Fibroblast of gingiva (primary cell): ENCODE results near the gene ITSN1.
"Not testable (repeated sequence)": the region's sequence is repeated elsewhere in the genome, so short reads cannot be mapped to it uniquely, and the experiment has no call there.

ENCODE experiments used
- DNase-seq: peaks from one replicate; pipeline ENCODE4 v3.0.0-alpha.2; 2011; ENCODE audit warnings: low read depth

ITSN1 gene

DNA sequence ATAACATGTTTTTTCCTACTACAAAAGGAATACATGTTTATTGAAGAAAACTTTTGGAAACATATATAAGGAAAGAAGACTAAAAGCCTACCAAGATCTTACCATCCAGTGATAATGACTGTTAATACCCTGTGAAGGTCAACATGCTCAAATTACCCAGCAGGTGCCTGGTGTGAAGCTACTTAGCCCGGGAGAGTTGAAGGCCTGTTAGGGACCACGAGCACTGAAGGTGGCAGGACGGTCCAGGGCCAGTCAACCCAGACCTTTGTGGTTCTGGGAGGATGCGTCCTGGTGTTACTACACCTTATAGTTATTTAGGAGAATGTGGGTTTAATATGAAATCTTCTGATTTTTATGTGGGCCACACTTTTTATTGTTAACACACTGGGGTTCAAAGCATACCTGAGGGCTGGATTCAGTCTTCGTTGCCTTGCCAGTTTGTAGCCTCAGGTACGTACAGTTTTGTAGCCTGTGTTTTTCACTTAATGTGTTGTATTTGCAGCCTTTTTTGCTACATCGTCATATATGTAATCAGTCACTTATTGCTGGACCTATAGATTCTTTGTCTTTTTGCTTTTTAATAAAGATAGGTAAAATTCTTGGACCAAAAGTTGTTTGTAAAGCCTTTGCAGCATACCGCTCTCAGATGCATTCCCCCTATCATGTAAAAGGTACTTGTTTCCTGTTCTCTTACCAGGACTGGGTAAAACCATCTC is 9.8 kb downstream of the ITSN1 start:
- DNase-seq = no peak

DNA sequence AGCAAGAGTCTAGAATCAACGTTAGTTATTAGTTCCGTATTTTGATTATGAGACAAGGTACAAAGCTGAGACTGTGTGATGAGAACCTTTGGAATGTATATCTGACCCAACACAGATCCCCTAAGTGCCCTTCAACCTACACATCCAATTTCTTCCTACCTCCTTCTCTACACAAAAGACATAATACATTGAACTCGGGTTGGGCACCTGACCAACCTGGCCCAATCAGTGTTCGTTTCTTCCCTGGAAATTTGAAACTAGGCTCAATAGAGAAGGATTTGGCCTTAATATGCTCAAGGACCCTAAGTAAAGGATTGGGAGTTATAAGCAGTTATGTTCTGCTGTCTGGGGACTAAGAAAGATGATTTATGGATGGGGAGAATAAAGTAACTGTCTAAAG is 12.1 kb downstream of the ITSN1 start:
- no peak for DNase-seq

DNA sequence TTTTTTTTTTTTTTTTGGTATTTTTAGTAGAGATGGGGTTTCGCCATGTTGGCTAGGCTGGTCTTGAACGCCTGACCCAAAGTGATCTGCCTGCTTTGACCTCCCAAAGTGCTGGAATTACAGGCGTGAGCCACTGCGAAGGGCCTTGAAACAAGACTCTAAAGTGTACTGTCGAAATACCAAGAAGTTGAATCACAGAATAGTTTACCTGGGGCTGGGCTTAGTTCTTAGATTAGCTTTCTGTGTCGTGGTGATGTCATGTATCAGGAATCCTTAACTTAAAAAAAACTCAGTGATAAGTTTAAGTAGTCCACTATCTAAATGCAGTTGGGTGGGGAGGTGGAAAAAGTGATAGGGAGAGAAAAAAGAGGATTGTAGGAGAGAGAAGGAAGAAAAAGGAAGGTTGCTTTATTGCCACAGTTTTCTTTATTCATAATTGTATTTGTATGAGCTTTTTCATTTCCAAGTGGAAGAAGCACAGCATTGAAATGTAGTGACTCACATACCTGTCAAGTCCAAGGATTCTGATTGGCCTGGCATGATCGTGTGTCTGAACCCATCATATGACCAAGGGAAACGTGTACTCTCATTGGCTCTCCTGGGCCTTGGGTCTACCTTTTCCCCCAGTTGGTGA is 13.4 kb downstream of the ITSN1 start:
- peak; percentile 36 for DNase-seq

DNA sequence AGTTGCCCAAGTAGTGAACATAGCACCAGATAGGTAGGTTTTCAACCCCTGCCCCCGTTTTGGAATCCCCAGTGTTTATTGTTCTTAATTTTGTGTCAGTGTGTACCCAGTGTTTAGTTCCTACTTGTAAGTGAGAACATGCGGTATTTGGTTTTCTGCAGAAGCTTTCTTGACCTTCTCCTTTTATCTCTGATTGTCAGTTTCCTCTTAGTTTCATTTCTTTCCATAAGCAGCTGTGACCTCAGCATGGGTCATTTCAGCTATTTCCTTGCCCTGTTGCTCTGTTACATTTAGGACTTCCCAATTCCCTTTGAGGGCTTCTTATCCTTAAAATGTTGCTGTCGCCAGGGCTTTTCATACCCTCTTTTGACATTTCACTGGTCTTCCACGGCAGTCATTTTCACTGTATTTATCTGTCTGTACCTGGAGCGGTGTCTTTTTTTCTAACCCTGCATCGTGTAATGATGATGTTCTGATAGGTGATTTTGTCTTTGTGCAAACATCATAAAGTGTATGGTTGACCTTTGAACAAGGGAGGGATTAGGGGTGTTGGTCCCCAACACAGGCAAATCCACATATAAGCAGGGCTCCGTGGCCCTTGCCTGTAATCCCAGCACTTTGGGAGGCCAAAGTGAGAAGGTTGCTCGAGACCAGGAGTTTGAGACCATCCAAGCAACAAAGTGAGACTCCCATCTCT is 15.0 kb downstream of the ITSN1 start:
- DNase-seq = peak; percentile 7

DNA sequence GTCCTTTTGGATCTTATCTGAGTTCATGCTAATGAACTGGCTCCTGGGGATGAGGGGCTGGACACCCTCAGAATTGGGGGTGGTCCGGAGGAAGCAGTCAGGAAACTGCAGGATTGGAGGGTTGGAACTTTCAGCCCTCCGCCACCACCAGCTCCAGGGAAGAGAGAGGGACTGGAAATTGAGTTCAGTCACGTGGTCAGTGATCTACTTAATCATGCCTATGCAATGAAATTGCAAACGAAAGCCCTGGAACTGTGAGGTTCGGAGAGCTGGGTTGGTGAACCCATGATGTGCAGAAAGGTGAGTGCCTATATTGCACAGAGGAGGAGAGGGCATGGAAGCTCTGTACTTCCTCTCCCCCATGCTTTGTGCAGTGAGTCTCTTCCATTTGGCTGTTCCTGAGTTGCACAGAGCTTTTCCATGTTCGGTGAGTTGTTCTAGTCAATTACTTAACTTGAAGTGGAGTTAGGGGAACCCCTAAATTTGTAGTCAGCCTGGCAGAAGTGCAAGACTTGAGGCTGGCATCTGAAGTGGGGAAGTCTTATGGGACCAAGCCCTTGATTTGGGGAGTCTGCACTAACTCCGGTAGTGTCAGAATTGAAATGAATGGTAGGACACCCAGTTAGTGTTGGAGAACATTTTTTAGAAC is 16.7 kb downstream of the ITSN1 start:
- DNase-seq = no peak

DNA sequence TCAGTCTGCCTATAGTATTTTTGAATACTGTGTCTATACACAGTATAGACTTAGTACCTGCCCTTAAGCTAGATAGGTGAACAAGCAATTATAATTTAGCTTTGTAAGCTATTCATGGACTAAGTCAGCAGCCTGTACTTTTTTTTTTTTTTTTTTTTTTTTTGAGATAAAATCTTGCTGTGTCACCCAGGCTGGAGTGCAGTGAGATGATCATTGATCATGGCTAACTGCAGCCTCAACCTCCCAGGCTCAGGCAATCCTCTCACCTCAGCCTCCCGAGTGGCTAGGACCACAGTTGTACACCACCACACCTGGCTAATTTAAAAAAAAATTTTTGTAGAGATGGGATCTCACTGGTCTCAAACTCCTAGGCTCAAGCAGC is 17.3 kb downstream of the ITSN1 start:
- no peak for DNase-seq

DNA sequence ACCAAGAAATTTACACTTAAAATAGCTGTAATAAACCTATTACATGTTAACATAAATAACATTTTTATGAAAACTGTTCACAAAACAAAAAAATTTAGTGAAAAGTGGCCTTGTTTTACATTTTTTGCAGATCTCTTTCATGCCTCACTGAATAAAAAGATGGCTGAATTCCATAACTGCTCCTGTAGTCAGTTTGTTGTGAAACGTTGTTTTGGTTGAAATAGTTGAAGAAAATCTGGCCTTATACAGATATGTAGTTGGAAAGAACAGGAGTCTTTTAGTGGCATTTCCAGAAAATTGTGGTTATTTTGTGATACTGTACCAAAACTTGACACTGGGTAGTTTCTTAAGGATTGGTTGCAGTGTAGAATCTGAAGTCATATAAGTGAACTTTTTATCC is 18.1 kb downstream of the ITSN1 start:
- DNase-seq = peak; percentile 69

DNA sequence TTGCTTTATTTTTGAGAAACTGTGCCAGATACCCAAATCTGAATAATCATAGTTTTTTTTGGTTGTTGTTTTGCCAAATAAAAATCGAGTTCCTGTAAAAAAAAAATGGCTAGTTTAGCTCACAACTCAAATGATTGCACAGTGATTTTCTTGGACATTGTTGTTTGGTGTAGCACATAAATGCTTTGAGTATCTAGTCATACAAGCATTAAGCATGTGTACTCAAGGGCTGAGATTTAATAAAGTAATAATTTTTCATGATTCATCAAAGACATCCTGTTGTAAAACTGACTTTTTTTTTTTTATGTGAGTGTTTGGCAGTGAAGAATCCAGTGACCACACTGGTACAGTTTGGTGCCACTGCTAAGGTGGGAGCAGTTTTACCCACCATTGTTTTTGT is 18.8 kb downstream of the ITSN1 start:
- no peak for DNase-seq

DNA sequence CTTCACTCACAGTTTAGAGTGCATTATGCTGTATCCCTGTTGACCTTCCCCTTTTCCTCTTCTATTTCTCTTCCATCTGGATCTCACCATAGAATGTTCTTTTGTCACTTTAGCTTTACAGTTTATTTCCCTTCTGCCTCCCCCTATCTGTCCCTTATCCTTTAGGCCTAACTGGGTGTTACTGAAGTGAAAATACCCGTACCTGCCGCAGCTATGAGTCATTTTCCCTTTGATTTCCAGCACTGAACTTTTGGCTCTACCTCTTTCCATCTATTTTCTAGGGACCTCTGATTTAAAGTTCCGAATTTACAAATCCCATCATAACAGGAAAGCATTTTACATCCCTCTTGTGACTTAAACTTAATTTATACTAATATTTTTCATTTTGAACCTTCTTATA is 19.7 kb downstream of the ITSN1 start:
- DNase-seq = no peak

DNA sequence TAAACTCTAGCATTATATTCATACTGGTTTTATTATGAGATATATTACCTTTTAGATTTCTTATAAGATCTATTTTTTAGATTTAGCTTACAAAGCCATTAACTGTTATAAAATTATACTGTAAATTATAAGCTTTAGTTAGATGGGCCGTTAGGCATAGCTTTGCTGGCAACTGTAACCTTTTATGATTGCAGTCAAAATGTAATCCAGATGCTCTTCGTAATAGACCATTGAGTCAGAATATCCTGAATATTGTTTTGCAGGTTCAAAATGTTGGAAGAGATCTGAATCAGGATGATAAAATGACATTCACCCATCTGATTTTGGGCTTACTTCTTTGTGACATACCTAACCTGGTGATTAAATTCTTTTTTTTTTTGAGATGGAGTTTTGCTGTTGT is 20.9 kb downstream of the ITSN1 start:
- DNase-seq = no peak

DNA sequence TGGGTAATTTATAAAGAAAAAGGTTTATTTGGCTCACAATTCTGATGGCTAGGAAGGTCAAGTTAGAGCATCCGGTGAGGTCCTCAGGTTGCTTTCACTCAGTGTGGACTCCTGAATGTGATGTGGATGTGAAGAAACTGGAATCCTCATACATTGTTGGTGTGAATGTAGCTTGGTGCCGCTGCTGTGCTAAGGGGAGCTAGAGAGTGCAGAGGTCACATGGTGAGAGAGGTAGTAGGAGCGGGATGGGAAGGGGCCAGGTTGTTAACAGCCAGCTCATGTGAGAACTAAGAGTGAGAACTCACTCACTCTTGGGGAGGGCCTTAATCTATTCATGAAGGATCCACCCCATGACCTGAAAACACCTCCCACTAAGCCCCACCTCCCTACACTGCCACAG is 21.8 kb downstream of the ITSN1 start:
- no peak for DNase-seq

DNA sequence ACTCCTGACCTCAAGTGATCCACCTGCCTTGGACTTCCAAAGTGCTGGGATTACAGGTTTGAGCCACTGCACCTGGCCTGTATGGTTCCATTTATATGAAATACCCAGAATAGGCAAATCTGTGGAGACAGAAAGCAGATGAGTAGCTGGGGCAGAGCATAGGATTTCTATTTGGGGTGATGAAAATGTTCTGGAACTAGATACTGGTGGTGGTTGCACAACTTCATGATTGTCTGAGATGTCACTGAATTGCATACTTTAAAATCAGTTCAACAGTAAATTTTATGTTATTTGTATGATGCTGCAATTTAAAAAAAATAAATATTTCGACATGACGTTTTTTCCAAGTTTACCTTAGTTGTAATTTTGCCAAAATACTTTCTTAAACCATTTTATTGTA is 23.9 kb downstream of the ITSN1 start:
- peak; percentile 75 for DNase-seq

DNA sequence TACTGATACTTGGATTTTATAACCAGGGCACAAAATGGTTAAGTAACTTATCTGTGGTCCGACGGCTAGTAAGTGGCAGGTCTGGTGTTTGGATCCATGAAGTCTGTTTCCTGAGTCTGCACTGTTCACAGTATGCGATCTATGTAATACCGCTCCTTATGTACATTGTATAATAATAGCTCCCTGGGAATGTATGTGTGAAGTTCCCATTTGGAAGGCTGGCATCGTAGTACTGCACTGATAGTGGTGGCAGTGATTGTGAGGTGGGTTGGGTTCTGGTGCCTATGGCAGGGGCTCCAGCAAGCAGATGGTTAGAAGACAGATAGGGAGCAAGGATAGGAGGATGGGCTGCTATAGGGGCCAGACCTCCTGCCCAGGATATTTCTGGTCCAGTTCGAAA is 25.3 kb downstream of the ITSN1 start:
- no peak for DNase-seq

DNA sequence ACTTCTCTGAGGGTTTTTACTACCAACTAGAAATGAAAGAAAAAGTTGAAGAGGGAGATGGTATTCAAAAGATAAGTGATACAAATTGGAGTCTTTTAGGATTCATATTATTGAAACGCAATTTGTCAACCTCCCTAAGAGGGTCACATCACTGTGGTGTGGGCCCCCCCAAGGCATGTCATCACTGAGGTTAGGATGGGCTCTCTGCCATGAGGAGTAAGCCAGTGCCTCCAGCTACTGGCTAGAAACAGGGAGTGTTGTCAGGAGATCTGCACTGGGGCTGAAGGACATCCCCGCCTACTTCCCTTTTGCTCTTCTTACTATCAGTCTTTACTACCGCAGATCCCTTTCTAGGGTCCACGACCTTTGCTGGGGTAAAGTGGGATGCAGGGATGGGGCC is 25.9 kb downstream of the ITSN1 start:
- DNase-seq = peak; percentile 33

DNA sequence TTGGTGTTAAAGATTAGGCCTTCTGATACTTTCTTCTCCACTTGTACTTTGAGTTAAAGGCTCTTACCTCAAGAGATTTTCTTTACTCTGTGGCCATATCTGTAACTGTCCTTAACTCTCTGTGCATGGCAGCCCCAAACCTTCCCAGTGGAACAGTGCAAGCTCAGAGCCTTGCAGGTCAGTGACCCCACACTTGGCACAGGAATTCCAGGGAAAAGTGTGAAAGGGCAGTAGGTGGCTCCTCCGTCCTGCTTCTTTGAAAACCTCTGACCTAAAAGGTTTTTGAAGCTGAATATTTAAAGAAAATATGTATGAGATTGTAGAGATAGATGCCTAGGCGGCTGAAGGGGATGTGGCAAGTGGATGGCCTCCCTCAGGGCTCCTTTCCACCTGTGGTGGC is 26.3 kb downstream of the ITSN1 start:
- no peak for DNase-seq

DNA sequence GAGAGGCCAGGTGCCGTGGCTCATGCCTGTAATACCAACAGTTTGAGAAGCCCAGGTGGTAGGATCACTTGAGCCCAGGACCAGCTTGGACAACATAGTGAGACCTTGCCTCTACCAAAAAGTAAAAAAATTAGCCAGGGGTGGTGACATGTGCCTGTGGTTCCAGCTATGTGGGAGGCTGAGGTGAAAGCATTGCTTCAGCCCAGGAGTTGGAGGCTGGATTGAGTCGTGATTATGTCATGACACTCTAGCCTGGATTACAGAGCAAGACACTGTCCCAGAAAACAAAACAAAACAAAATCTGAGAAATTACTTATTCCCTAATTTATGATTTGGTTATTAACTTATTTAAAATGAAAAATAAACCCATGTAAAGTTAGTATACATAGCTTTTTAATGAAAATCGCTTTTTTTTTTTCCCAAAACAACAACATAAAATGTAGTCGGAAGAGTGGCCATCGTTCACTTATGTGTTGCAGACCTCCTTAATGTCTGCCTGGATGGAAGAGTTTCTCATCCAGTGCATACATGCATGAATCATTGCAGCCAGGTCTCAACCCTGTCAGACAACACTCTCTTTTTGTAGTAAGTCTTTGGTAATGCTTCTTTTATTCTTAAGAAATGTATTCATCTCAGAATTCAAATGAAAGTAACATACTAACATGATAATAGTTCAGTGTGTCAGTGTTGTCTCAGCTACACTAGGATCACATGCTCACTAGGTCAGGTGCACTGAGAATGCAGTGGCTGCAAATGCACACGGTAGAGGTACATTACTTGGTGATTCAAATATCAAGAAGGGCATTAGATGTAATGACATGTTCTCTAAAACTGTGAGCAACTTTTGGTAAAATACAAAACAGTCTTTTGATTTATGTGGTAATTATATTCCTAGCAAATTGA is 28.0 kb downstream of the ITSN1 start:
- DNase-seq = no peak

DNA sequence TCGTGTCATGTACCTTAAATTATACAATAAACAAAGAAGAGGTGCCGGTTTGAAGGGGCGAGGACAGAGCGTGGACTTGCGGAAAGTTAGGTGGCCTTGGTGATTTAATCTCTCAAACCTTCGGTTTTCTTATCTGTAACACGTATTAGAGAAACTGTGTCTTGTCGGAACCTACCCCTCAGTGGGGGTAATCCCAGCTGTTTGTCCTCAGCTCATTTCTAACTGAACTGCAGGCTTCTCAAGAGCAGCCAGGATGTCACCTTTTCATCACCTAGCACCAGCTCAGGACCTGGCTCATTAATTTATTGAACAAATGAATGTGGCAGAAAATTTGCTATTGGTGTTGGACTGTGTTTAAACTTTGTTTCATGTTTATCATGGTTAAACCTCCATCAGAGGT is 31.2 kb downstream of the ITSN1 start:
- no peak for DNase-seq

DNA sequence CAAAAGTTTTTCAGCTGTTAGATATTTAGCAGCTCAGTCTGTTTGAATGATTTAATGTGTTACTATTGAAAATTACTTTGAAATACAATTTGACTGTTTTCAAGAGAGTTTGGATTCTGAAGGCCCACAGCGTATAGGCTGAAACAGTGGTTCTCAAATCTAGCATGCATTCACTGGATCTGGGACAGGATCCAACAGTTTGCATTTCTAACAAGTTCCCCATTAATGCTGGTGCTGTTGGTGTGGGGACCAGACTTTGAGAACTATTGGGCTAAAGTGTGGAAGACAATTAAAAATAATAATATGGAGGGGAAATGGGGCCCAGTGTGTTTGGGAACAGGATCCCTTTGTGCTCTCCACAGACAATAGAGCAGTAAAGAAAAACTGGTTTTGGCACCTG is 31.9 kb downstream of the ITSN1 start:
- no peak for DNase-seq

DNA sequence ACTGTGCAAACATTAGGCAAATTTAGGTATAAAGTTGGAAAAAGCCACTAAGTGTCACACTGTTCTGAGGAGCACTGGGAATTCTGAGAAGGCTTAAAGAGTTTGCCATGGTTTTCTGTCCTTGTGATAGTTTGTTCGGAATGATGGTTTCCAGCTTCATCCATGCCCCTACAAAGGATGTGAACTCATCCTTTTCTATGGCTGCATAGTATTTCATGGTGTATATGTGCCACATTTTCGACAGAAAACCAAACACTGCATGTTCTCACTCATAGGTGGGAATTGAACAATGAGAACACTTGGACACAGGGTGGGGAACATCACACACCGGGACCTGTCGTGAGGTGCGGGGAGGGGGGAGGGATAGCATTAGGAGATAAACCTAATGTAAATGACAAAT is 34.4 kb downstream of the ITSN1 start:
- not testable (repeated sequence) for DNase-seq

DNA sequence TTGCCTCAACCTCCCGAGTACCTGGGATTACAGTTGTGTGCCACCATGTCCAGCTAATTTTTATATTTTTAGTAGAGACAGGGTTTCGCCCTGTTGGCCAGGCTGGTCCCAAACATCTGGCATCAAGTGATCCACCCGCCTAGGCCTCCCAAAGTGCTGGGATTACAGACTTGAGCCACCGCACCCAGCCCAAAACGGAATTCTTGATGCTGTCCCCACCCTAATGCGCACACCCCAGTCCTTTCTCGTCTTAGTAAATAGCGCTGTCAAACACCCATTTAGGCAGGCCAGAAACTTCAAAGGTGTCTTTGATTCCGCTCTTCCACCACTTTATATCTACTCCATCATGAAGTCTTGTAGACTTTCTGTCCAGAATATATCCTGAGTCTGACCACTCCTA is 35.1 kb downstream of the ITSN1 start:
- no peak for DNase-seq

DNA sequence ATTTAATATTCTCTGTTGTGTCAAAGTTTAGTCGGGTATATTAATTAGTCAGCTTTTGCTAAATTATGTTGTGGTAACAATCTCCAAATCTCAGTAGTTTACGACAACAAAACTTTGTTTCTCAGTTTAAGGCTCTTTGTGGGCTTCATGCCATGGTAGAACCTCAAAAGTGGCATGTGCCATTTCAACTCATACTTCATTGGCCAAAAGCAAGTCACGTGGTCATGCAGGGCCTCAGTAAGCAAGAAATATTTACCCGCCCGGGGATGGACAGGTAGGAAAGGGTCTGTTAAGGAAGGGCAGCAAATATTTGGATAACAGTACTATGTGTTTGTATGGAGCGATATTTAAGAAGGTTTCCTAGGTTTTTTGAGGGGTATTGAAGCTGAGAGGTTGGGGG is 38.6 kb downstream of the ITSN1 start:
- DNase-seq = no peak
